IMR-90 (cell line): ENCODE data around the gene NPHP4. TPM values are rescaled to one million over a fixed set of nuclear protein-coding genes. Genes with fewer than 3 reads are reported as not detected.

Experiments
- ATAC-seq: fragments of 200-7000 bp; cut with Tn5 transposase; 2 replicates; pipeline ENCODE4 v1.9.1; 2020; ENCODE audit warnings: low read depth, mild to moderate bottlenecking, moderate library complexity
- BruUV-seq: library from RNA; stranded (reverse); fragments of 400-500 nt; replicated peaks from 2 replicates; lab custom pipeline; 2021; lab: Mats Ljungman, UMichigan
- CTCF ChIA-PET: fragments of 300-600 bp; formaldehyde crosslinking; extraction: SDS; loops from one replicate; lab custom pipeline; 2021; ENCODE audit warnings: antibody characterized with exemption; lab: Yijun Ruan, JAX
- POLR2A ChIA-PET: fragments of 300-600 bp; sonication (Branson Sonifier 250); formaldehyde crosslinking; loops from one replicate; lab custom pipeline; 2022; ENCODE audit warnings: antibody characterized with exemption; ENCODE audit not compliant: unreplicated experiment; lab: Charles Lee
- DNase-seq: peaks from one replicate; pipeline ENCODE4 v3.0.0; 2013
- H2AFZ ChIP-seq: replicated peaks from 2 replicates; pipeline ENCODE3; 2013; ENCODE audit warnings: low read length, mild to moderate bottlenecking; ENCODE audit not compliant: poor library complexity
- H2AK5ac ChIP-seq: 2 replicates; pipeline ENCODE4 v1.6.1; 2013; ENCODE audit warnings: low read depth, low read length, inconsistent platforms
- H2AK9ac ChIP-seq: replicated peaks from 2 replicates; pipeline ENCODE3; 2013; ENCODE audit warnings: mild to moderate bottlenecking, low read depth, low read length, moderate library complexity; ENCODE audit not compliant: poor library complexity
- H2BK120ac ChIP-seq: 2 replicates; pipeline ENCODE4 v1.6.1; 2013; ENCODE audit warnings: low read depth, low read length, inconsistent platforms
- H2BK15ac ChIP-seq: 3 replicates; pipeline ENCODE4 v1.6.1; 2013; ENCODE audit warnings: low read depth, low read length, inconsistent platforms
- H2BK20ac ChIP-seq: 2 replicates; pipeline ENCODE4 v1.6.1; 2013; ENCODE audit warnings: low read depth, mild to moderate bottlenecking, inconsistent platforms, low read length, moderate library complexity
- H2BK5ac ChIP-seq: 2 replicates; pipeline ENCODE4 v1.6.1; 2013; ENCODE audit warnings: mild to moderate bottlenecking, low read depth, low read length, inconsistent platforms; ENCODE audit not compliant: poor library complexity, severe bottlenecking
- H3K14ac ChIP-seq: replicated peaks from 2 replicates; pipeline ENCODE4 v1.6.1; 2013; ENCODE audit warnings: low read depth, low read length, inconsistent platforms
- H3K18ac ChIP-seq: 2 replicates; pipeline ENCODE4 v1.6.1; 2013; ENCODE audit warnings: low read depth, low read length, control low read depth
- H3K23ac ChIP-seq: 2 replicates; pipeline ENCODE4 v1.6.1; 2013; ENCODE audit warnings: low read depth, low read length, inconsistent platforms
- H3K27ac ChIP-seq: 2 replicates; pipeline ENCODE4 v1.5.1; 2013; ENCODE audit warnings: mild to moderate bottlenecking, control low read depth, low read length; ENCODE audit not compliant: insufficient read depth
- H3K27me3 ChIP-seq: 2 replicates; pipeline ENCODE4 v1.6.1; 2013; ENCODE audit warnings: low read length; ENCODE audit not compliant: control insufficient read depth, insufficient read depth
- H3K36me3 ChIP-seq: 2 replicates; pipeline ENCODE4 v1.6.1; 2013; ENCODE audit warnings: low read length, mixed read lengths; ENCODE audit not compliant: control insufficient read depth, insufficient read depth
- H3K4ac ChIP-seq: 2 replicates; pipeline ENCODE4 v1.6.1; 2013; ENCODE audit warnings: low read depth, low read length, inconsistent platforms
- H3K4me1 ChIP-seq: 2 replicates; pipeline ENCODE4 v1.6.1; 2013; ENCODE audit warnings: low read length, mixed read lengths; ENCODE audit not compliant: control insufficient read depth, insufficient read depth
- H3K4me2 ChIP-seq: 2 replicates; pipeline ENCODE4 v1.6.1; 2013; ENCODE audit warnings: low read depth, mild to moderate bottlenecking, control low read depth, low read length, moderate library complexity
- H3K4me3 ChIP-seq: 2 replicates; pipeline ENCODE4 v1.5.1; 2013; ENCODE audit warnings: low read depth, mild to moderate bottlenecking, control low read depth, low read length, moderate library complexity; ENCODE audit not compliant: insufficient read depth
- H3K56ac ChIP-seq: 2 replicates; pipeline ENCODE4 v1.6.1; 2013; ENCODE audit warnings: low read length, inconsistent platforms; ENCODE audit not compliant: insufficient read depth; ENCODE audit errors: extremely low read depth
- H3K79me1 ChIP-seq, 2 experiments: 2 replicates each; pipeline ENCODE4 v1.6.1; 2013; ENCODE audit warnings: low read length in 2 of 2, inconsistent platforms in 1 of 2, low read depth in 1 of 2
- H3K9ac ChIP-seq: 2 replicates; pipeline ENCODE4 v1.6.1; 2013; ENCODE audit warnings: low read depth, low read length, control low read depth
- H3K9me1 ChIP-seq: 2 replicates; pipeline ENCODE4 v1.6.1; 2013; ENCODE audit warnings: low read length, inconsistent platforms; ENCODE audit not compliant: insufficient read depth
- H3K9me3 ChIP-seq: 2 replicates; pipeline ENCODE4 v1.6.1; 2013; ENCODE audit warnings: low read length; ENCODE audit not compliant: control insufficient read depth, insufficient read depth
- H4K20me1 ChIP-seq: 2 replicates; pipeline ENCODE4 v1.6.1; 2013; ENCODE audit warnings: low read length, inconsistent platforms; ENCODE audit not compliant: insufficient read depth
- H4K5ac ChIP-seq: 2 replicates; pipeline ENCODE4 v1.6.1; 2013; ENCODE audit warnings: mild to moderate bottlenecking, low read depth, low read length, control low read depth
- H4K8ac ChIP-seq, 2 experiments: 2 replicates each; pipeline ENCODE4 v1.6.1; 2013; ENCODE audit warnings: low read depth in 2 of 2, low read length in 2 of 2, control low read depth in 1 of 2, inconsistent platforms in 1 of 2
- H4K91ac ChIP-seq: 2 replicates; pipeline ENCODE4 v1.6.1; 2013; ENCODE audit warnings: low read depth, low read length, inconsistent platforms; ENCODE audit not compliant: insufficient read depth
- BHLHE40 ChIP-seq: fragments of 150-350 bp; IDR thresholded peaks from 2 replicates; pipeline ENCODE4 v1.6.1; 2016; ENCODE audit warnings: mild to moderate bottlenecking, low read depth, low read length
- CEBPB ChIP-seq: IDR thresholded peaks from 2 replicates; pipeline ENCODE4 v1.6.1; 2012; ENCODE audit warnings: low read depth, low read length, improper control_type of control experiment
- CHD1 ChIP-seq: IDR thresholded peaks from 2 replicates; pipeline ENCODE4 v1.6.1; 2012; ENCODE audit warnings: low read depth, low read length, improper control_type of control experiment
- ELK1 ChIP-seq: fragments of 150-350 bp; IDR thresholded peaks from 2 replicates; pipeline ENCODE4 v1.6.1; 2016; ENCODE audit warnings: low read depth, mild to moderate bottlenecking, low read length, moderate library complexity, borderline replicate concordance
- FOS ChIP-seq: fragments of 150-350 bp; IDR thresholded peaks from 2 replicates; pipeline ENCODE4 v1.6.1; 2016; ENCODE audit warnings: low read depth, low read length
- MAFK ChIP-seq: IDR thresholded peaks from 2 replicates; pipeline ENCODE4 v1.6.1; 2012; ENCODE audit warnings: low read depth, low read length, improper control_type of control experiment
- MAZ ChIP-seq: IDR thresholded peaks from 2 replicates; pipeline ENCODE4 v1.6.1; 2012; ENCODE audit warnings: low read depth, mild to moderate bottlenecking, low read length, improper control_type of control experiment, moderate library complexity, borderline replicate concordance
- MXI1 ChIP-seq: IDR thresholded peaks from 2 replicates; pipeline ENCODE4 v1.6.1; 2012; ENCODE audit warnings: low read depth, mild to moderate bottlenecking, low read length, moderate library complexity, borderline replicate concordance
- NFE2L2 ChIP-seq: fragments of 150-350 bp; IDR thresholded peaks from 2 replicates; pipeline ENCODE4 v1.6.1; 2016; ENCODE audit warnings: low read depth, mild to moderate bottlenecking, low read length
- POLR2A ChIP-seq: IDR thresholded peaks from 2 replicates; pipeline ENCODE4 v1.6.1; 2012; ENCODE audit warnings: mild to moderate bottlenecking, low read depth, low read length
- RAD21 ChIP-seq: IDR thresholded peaks from 2 replicates; pipeline ENCODE4 v1.6.1; 2012; ENCODE audit warnings: low read length, improper control_type of control experiment
- RCOR1 ChIP-seq: IDR thresholded peaks from 2 replicates; pipeline ENCODE4 v1.6.1; 2012; ENCODE audit warnings: mild to moderate bottlenecking, low read length, improper control_type of control experiment; ENCODE audit not compliant: insufficient replicate concordance
- RFX5 ChIP-seq: IDR thresholded peaks from 2 replicates; pipeline ENCODE4 v1.8.0; 2012; ENCODE audit warnings: low read depth, mild to moderate bottlenecking, low read length, moderate library complexity
- SMC3 ChIP-seq: fragments of 150-350 bp; IDR thresholded peaks from 2 replicates; pipeline ENCODE4 v1.6.1; 2016; ENCODE audit warnings: low read depth, mild to moderate bottlenecking, antibody characterized with exemption, low read length, moderate library complexity
- WGBS, 2 experiments: methylation state at CpG; one replicate each; pipeline versions ENCODE4 v1.1.5 to v1.1.7; 2013; ENCODE audit warnings: missing lambda C conversion rate in 2 of 2; ENCODE audit not compliant: insufficient read length in 1 of 2; ENCODE audit errors: extremely low coverage in 2 of 2; 5-methylcytosine and 5-hydroxymethylcytosine counted together
- dilution Hi-C: fragments of 300-500 bp; cut with HindIII; formaldehyde crosslinking; loops from one replicate; pipeline ENCODE4 v1.14.3; 2018; ENCODE audit warnings: low sequenced_read_pairs; ENCODE audit not compliant: unreplicated experiment
- in situ Hi-C: fragments of 300-500 bp; cut with MboI; formaldehyde crosslinking; loops from 3 replicates; pipeline ENCODE4 v1.14.3; 2019; ENCODE audit warnings: low sequenced_read_pairs, inconsistent platforms, mixed read lengths
- intact Hi-C: fragments of 100-400 bp; cut with micrococcal nuclease; formaldehyde crosslinking; loops from 2 replicates; pipeline ENCODE4 v1.10.0; 2022
- polyA plus RNA-seq, 3 experiments: library from polyadenylated mRNA; depleted of rRNA; stranded (reverse); fragments of >200 nt; gene quantifications; 2 replicates each; pipeline ENCODE4 v1.2.3, GENCODE V29; 2012; ENCODE audit warnings: low replicate concordance in 1 of 3
- total RNA-seq: library from RNA; depleted of rRNA; stranded (reverse); fragments of >200 nt; gene quantifications from 2 replicates; pipeline ENCODE4 v1.2.3, GENCODE V29; 2012
- TF ChIP-seq, protein P1 (sequence below): fragments of 150-350 bp; IDR thresholded peaks from 2 replicates; pipeline ENCODE4 v1.6.1; 2017; ENCODE audit warnings: mild to moderate bottlenecking, antibody characterized with exemption, low read length, low read depth

Gene NPHP4
- total and polyA plus RNA-seq, 2 of the 4 experiments (the other 2 are of a cell fraction): 2.0 to 5.5 TPM

GRCh38 chr1:5977494-5978444, 14.5 kb downstream of the NPHP4 start:
- no peak overlapping the region for H4K91ac ChIP-seq
- no peaks in the 10 kb centered on the region for H3K27me3 ChIP-seq
- intact Hi-C loops (no loop called here), in situ Hi-C loops (loop anchor here (5.0 kb wide), 1 partner anchor 470 kb away; no protein-coding TSS in a partner anchor), dilution Hi-C loops (no loop called here)
- no peak overlapping the region for H2BK120ac ChIP-seq
- peaks cover 0 to 3% of the 10 kb centered on the region in 2 experiments; a peak in 2 of 4 replicates for H3K79me1 ChIP-seq
- 90% methylated on average over 9 of the region's 26 CpGs; no CpG with 5 or more reads in 1 of the 2 experiments for WGBS, 2 experiments
- no peak overlapping the region for H3K56ac ChIP-seq
- peaks cover 4% of the 10 kb centered on the region for H3K9me1 ChIP-seq
- no peak overlapping the region for H4K5ac ChIP-seq
- H4K20me1 ChIP-seq: no peaks in the 10 kb centered on the region
- no peak overlapping the region for H3K4me3 ChIP-seq
- H3K36me3 ChIP-seq: no peaks in the 10 kb centered on the region
- no peak overlapping the region for H3K27ac ChIP-seq
- H3K14ac ChIP-seq: no peak overlapping the region
- peaks cover 2% of the 10 kb centered on the region for H3K4me1 ChIP-seq
- no peak overlapping the region for H3K9ac ChIP-seq
- DNase-seq: no peak
- no peak overlapping the region for H2BK20ac ChIP-seq
- CTCF ChIA-PET: no interaction called here
- H3K23ac ChIP-seq: no peak overlapping the region
- H2AFZ ChIP-seq: no peak overlapping the region
- no peak overlapping the region for H2BK15ac ChIP-seq
- no TSS peak for BruUV-seq
- H2AK5ac ChIP-seq: no peak overlapping the region
- no peak overlapping the region for H3K4me2 ChIP-seq
- H4K8ac ChIP-seq: no peak overlapping the region
- H3K18ac ChIP-seq: no peak overlapping the region
- H3K4ac ChIP-seq: no peak overlapping the region
- no peak overlapping the region for H2AK9ac ChIP-seq
- H2BK5ac ChIP-seq: no peak overlapping the region
- POLR2A ChIA-PET: no interaction called here
- ATAC-seq: no peak
- H3K9me3 ChIP-seq: no peaks in the 10 kb centered on the region
- TF ChIP-seq POLR2A (no peak), CEBPB (no peak), BHLHE40 (no peak), ELK1 (no peak), FOS (no peak), MXI1 (no peak), RAD21 (no peak), RCOR1 (no peak), RFX5 (no peak), NFE2L2 (no peak), SMC3 (no peak), MAFK (no peak), CHD1 (no peak), MAZ (no peak)
- TF ChIP-seq, protein P1, sequence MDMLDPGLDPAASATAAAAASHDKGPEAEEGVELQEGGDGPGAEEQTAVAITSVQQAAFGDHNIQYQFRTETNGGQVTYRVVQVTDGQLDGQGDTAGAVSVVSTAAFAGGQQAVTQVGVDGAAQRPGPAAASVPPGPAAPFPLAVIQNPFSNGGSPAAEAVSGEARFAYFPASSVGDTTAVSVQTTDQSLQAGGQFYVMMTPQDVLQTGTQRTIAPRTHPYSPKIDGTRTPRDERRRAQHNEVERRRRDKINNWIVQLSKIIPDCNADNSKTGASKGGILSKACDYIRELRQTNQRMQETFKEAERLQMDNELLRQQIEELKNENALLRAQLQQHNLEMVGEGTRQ: no peak
